K562 (cell line): Measurements from ENCODE around the gene CNDP2. TPM values are rescaled to one million over a fixed set of nuclear protein-coding genes. Genes with fewer than 3 reads are reported as not detected.

Source experiments
- ATAC-seq: fragments of 200-7000 bp; cut with Tn5 transposase; 3 replicates; pipeline ENCODE4 v1.9.1; 2020; ENCODE audit warnings: moderate library complexity
- BruUV-seq: library from RNA; stranded (reverse); fragments of 400-500 nt; replicated peaks from 2 replicates; lab custom pipeline; 2021; lab: Mats Ljungman, UMichigan
- CTCF ChIA-PET: fragments of 300-600 bp; formaldehyde crosslinking; extraction: SDS; loops from one replicate; lab custom pipeline; 2021; ENCODE audit warnings: low intra/inter-chr PET ratio; lab: Yijun Ruan, JAX
- POLR2A ChIA-PET: fragments of 300-600, 350-650 bp; sonication (Branson Sonifier 250); formaldehyde crosslinking; extraction: SDS; loops from one replicate; lab custom pipeline; 2021; ENCODE audit warnings: antibody characterized with exemption, inconsistent platforms; lab: Yijun Ruan, JAX
- DNase-seq, 4 experiments: peaks; one replicate each; pipeline versions ENCODE4 v3.0.0 to v3.0.0-alpha.2; 2011 to 2018; ENCODE audit warnings: low spot score in 3 of 4, mixed read lengths in 3 of 4; ENCODE audit errors: extremely low read depth in 1 of 4
- FAIRE-seq: peaks from 2 replicates; lab custom pipeline; 2011; peaks lifted over from hg19 to GRCh38; lab: Jason Lieb, UNC
- H2AFZ ChIP-seq: 2 replicates; pipeline ENCODE4 v1.6.0; 2011; ENCODE audit warnings: low read depth, low read length, control low read depth, inconsistent platforms
- H3K27ac ChIP-seq: fragments of 200-600 bp; 3 replicates; pipeline ENCODE4 v1.8.0; 2011; ENCODE audit warnings: low read depth, mild to moderate bottlenecking, control low read depth, inconsistent platforms, low read length, moderate library complexity, mixed read lengths; ENCODE audit errors: extremely low read depth
- H3K27me3 ChIP-seq, 2 experiments: fragments of 300-600 bp in 1 of 2; 2 replicates in 1 of 2; 3 replicates in 1 of 2; pipeline versions ENCODE4 v1.6.0 to v1.8.0; 2011; ENCODE audit warnings: inconsistent platforms in 2 of 2, low read length in 2 of 2, mild to moderate bottlenecking in 1 of 2, mixed read lengths in 1 of 2, moderate library complexity in 1 of 2; ENCODE audit not compliant: control insufficient read depth in 2 of 2, insufficient read depth in 2 of 2
- H3K36me3 ChIP-seq: fragments of 300-600 bp; 3 replicates; pipeline ENCODE4 v1.8.0; 2011; ENCODE audit warnings: mild to moderate bottlenecking, low read length, inconsistent platforms; ENCODE audit not compliant: control insufficient read depth, insufficient read depth
- H3K4me1 ChIP-seq, 2 experiments: fragments of 200-600 bp in 1 of 2; replicated peaks in 1 of 2; 2 replicates in 1 of 2; 3 replicates in 1 of 2; pipeline versions ENCODE4 v1.5.1 to v1.8.0; 2011; ENCODE audit warnings: inconsistent platforms in 2 of 2, low read length in 2 of 2, mild to moderate bottlenecking in 1 of 2, mixed read lengths in 1 of 2, moderate library complexity in 1 of 2; ENCODE audit not compliant: control insufficient read depth in 2 of 2, insufficient read depth in 2 of 2
- H3K4me2 ChIP-seq: 2 replicates; pipeline ENCODE4 v1.6.1; 2011; ENCODE audit warnings: low read length, control low read depth, inconsistent platforms, mixed read lengths; ENCODE audit not compliant: insufficient read depth
- H3K4me3 ChIP-seq: fragments of 200-600 bp; sonication (generic), shearing (Covaris generic); 2 replicates; pipeline ENCODE4 v1.5.1; 2016; ENCODE audit warnings: control low read depth, inconsistent platforms
- H3K79me2 ChIP-seq: fragments of 200-600 bp; 3 replicates; pipeline ENCODE4 v1.8.0; 2011; ENCODE audit warnings: low read length, inconsistent platforms; ENCODE audit not compliant: control insufficient read depth, insufficient read depth
- H3K9ac ChIP-seq, 2 experiments: 2 replicates each; pipeline versions ENCODE4 v1.6.0 to v1.6.1; 2011; ENCODE audit warnings: low read depth in 2 of 2, low read length in 2 of 2, control low read depth in 1 of 2, inconsistent platforms in 1 of 2, mild to moderate bottlenecking in 1 of 2, mixed read lengths in 1 of 2; ENCODE audit not compliant: insufficient read depth in 1 of 2
- H3K9me1 ChIP-seq: one replicate; pipeline ENCODE4 v1.6.0; 2011; ENCODE audit warnings: inconsistent platforms, mild to moderate bottlenecking, low read length, moderate library complexity; ENCODE audit not compliant: control insufficient read depth, insufficient read depth
- H3K9me3 ChIP-seq: replicated peaks from 2 replicates; pipeline ENCODE4 v1.5.1; 2011; ENCODE audit warnings: low read depth, low read length, inconsistent platforms; ENCODE audit not compliant: control insufficient read depth, insufficient read depth
- H4K20me1 ChIP-seq: replicated peaks from 2 replicates; pipeline ENCODE4 v1.6.1; 2011; ENCODE audit warnings: low read length, inconsistent platforms, mixed read lengths; ENCODE audit not compliant: control insufficient read depth, insufficient read depth
- LARP7 ChIP-seq: fragments of 450-650 bp; IDR thresholded peaks from 2 replicates; pipeline ENCODE4 v1.6.1; 2016
- MAFG ChIP-seq: fragments of 450-650 bp; conservative IDR thresholded peaks from 2 replicates; pipeline ENCODE4 v1.6.1; 2016; ENCODE audit warnings: missing genetic modification characterization, missing compliant biosample characterization
- NFE2 ChIP-seq: IDR thresholded peaks from 2 replicates; pipeline ENCODE4 v1.6.1; 2014; ENCODE audit warnings: antibody characterized with exemption, low read depth
- PHB2 ChIP-seq: fragments of 450-650 bp; IDR thresholded peaks from 2 replicates; pipeline ENCODE4 v1.6.1; 2017; ENCODE audit warnings: low read depth
- WGBS: fragments of 100-300 bp; shearing (Covaris generic); methylation state at CpG from one replicate; pipeline ENCODE4 v1.1.6; 2016; ENCODE audit warnings: low coverage, mixed read lengths; ENCODE audit not compliant: insufficient coverage; ENCODE audit errors: missing lambda C conversion rate; 5-methylcytosine and 5-hydroxymethylcytosine counted together
- in situ Hi-C: fragments of 300-500 bp; cut with MboI; formaldehyde crosslinking; loops from 4 replicates; pipeline ENCODE4 v1.15.0; 2018; ENCODE audit warnings: inconsistent platforms, mixed read lengths
- intact Hi-C: fragments of 100-400 bp; cut with micrococcal nuclease; formaldehyde crosslinking; loops from 2 replicates; pipeline ENCODE4 v1.14.2; 2022
- polyA plus RNA-seq, 8 experiments: library from polyadenylated mRNA; depleted of rRNA in 4 of 8; stranded (reverse) in 5 of 8; unstranded in 3 of 8; fragments of >200 nt; fragmentation: Nextera tagmentation in 2 of 8; fragmentation: Illumina TruSeq in 1 of 8; extraction: Ambion mirVana in 2 of 8; extraction: Trizol in 1 of 8; gene quantifications; 2 replicates each; pipeline versions ENCODE4 v1.2.1 to v1.2.3, GENCODE V29; 2011 to 2014; ENCODE audit warnings: inconsistent platforms in 1 of 8, missing spikeins in 1 of 8
- total RNA-seq, 7 experiments: library from RNA; depleted of rRNA in 6 of 7; stranded (reverse); fragments of >200 nt in 6 of 7; fragmentation: Illumina TruSeq in 2 of 7; extraction: Trizol in 2 of 7; gene quantifications; 2 replicates each; pipeline versions ENCODE4 v1.2.1 to v1.2.3, GENCODE V29; 2011 to 2021; ENCODE audit warnings: low replicate concordance in 1 of 7

Gene CNDP2
- total and polyA plus RNA-seq, 9 of the 15 experiments (the other 6 are each of a cell fraction or from before 2014, with no cell fraction given): 34.1 to 128 (median 53.8) TPM

DNA sequence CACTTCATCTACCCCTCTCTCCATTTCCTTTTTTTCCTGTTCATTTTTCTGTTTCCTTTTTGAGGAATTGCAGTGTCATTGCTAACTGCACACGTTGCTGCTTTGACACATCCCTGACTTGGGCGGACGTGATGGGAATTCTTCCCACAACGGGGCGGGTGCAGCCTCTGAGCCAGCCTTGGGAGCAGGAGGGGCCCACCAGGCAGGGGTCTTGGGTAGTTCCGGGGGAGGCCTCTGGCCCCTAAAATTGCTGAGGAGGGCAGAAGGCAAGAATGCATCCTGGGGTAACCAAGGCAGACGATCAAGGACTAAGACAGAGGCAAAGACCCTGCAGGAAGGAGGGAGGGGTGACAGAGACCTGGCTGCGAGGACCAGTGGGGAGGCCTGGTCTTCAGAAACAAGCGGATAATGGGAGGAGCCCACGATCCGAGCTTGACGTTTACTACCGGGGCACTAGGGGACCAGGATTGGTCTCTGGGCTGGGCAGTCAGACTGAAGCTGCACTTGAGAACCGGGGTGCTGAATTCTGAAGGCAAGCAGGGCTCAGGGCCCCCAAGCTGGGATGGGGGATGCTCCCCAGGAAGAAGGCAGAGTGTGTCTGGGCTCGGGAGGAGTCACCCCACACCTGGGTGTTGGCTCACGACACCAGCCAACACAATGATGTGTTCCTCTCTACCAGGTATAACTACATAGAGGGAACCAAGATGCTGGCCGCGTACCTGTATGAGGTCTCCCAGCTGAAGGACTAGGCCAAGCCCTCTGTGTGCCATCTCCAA is 23.3 kb downstream of the CNDP2 start:
- 85% methylated on average over 5 of the region's 18 CpGs for WGBS
- Histone ChIP-seq H3K36me3 (peaks cover 53% of the 10 kb centered on the region; the same call in 2 of the 3 replicates), H3K79me2 (no peaks in the 10 kb centered on the region), H3K4me1 (peaks cover 0 to 3% of the 10 kb centered on the region in 2 experiments; a peak in 1 of 5 replicates), H3K4me3 (no peak overlapping the region), H2AFZ (no peak overlapping the region), H3K9me1 (peaks cover 4% of the 10 kb centered on the region), H4K20me1 (no peaks in the 10 kb centered on the region), H3K27me3 (no peaks in the 10 kb centered on the region), H3K27ac (no peak overlapping the region), H3K4me2 (no peak overlapping the region), H3K9me3 (no peaks in the 10 kb centered on the region), H3K9ac (no peak overlapping the region)
- CTCF ChIA-PET: no interaction called here
- no TSS peak for BruUV-seq
- intact Hi-C loops (no loop called here), in situ Hi-C loops (no loop called here)
- ATAC-seq: no peak
- TF ChIP-seq PHB2 (no peak), NFE2 (0 out of 2 replicates have a peak, but pooled peaks have one; percentile 3), MAFG (tag) (peak; percentile 22; the same call in 1 of the 2 replicates), LARP7 (no peak)
- no peak for FAIRE-seq
- no peak for DNase-seq
- POLR2A ChIA-PET: interaction anchor here (0.7 kb wide), 1 partner anchor 13 kb away, joined by 3 read pairs; no protein-coding TSS in a partner anchor
